Fibroblast of mammary gland (primary cell): ENCODE data around the gene WIPI1.
A peak's percentile ranks its signal among the peaks of the same experiment; 100 is the strongest.

Experiments
- DNase-seq: peaks from one replicate; pipeline ENCODE4 v3.0.0-alpha.2; 2010; ENCODE audit warnings: low read depth
- H3K4me3 ChIP-seq: 2 replicates; pipeline ENCODE4 v1.5.1; 2011; ENCODE audit warnings: low read depth, mild to moderate bottlenecking, low read length, moderate library complexity; ENCODE audit not compliant: control insufficient read depth
- CTCF ChIP-seq: conservative IDR thresholded peaks from 2 replicates; pipeline ENCODE4 v1.5.1; 2011; ENCODE audit warnings: low read depth, low read length, inconsistent platforms; ENCODE audit not compliant: control insufficient read depth, insufficient read depth

WIPI1 gene

GRCh38 chr17:68399638-68400403 is 57.5 kb downstream of the WIPI1 start:
- H3K4me3 ChIP-seq = no peak overlapping the region
- DNase-seq = peak; percentile 88

GRCh38 chr17:68398691-68399637 is 58.3 kb downstream of the WIPI1 start:
- H3K4me3 ChIP-seq = no peak overlapping the region
- TF ChIP-seq CTCF = peak; percentile 87
- DNase-seq = peak; percentile 86

More at GRCh38 chr17:68399638-68400403, 57.5 kb downstream of the WIPI1 start:
- TF ChIP-seq CTCF = no peak

GRCh38 chr17:68397108-68397536 is 60.2 kb downstream of the WIPI1 start:
- DNase-seq = no peak
- no peak overlapping the region for H3K4me3 ChIP-seq
- no peak for TF ChIP-seq CTCF

GRCh38 chr17:68396226-68397107 is 60.8 kb downstream of the WIPI1 start:
- TF ChIP-seq CTCF = no peak
- DNase-seq = no peak

GRCh38 chr17:68394608-68395331 is 62.5 kb downstream of the WIPI1 start:
- DNase-seq = no peak
- no peak for TF ChIP-seq CTCF

More at GRCh38 chr17:68396226-68397107, 60.8 kb downstream of the WIPI1 start:
- no peak overlapping the region for H3K4me3 ChIP-seq

More at GRCh38 chr17:68394608-68395331, 62.5 kb downstream of the WIPI1 start:
- H3K4me3 ChIP-seq = no peak overlapping the region
